Psoas muscle (tissue), 8 donors: Measurements from ENCODE around the gene BIRC5. TPM values are rescaled to one million over a fixed set of nuclear protein-coding genes. Genes with fewer than 3 reads are reported as not detected.

ENCODE experiments used
- ATAC-seq, 4 donors: fragments of 200-7000 bp; cut with Tn5 transposase; one replicate each; pipeline ENCODE4 v1.9.1; 2020; ENCODE audit warnings: moderate library complexity in 3 of 4, mild to moderate bottlenecking in 2 of 4
- DNase-seq, 2 donors: peaks; one replicate each; pipeline ENCODE4 v3.0.0-alpha.2; 2020
- H3K27ac ChIP-seq: fragments of 200-600 bp; one replicate; pipeline ENCODE4 v1.8.0; 2022
- H3K27me3 ChIP-seq, 3 donors: fragments of 200-600 bp in 1 of 3; one replicate each; pipeline versions ENCODE4 v1.6.1 to v1.8.0; 2013 to 2022; ENCODE audit warnings: low read length in 2 of 3, mild to moderate bottlenecking in 2 of 3, moderate library complexity in 1 of 3; ENCODE audit not compliant: insufficient read depth in 3 of 3
- H3K36me3 ChIP-seq, 2 donors: fragments of 200-600 bp in 1 of 2; one replicate each; pipeline versions ENCODE4 v1.6.1 to v1.8.0; 2013 to 2022; ENCODE audit warnings: low read depth in 1 of 2, mild to moderate bottlenecking in 1 of 2, moderate library complexity in 1 of 2; ENCODE audit not compliant: insufficient read depth in 1 of 2
- H3K4me1 ChIP-seq: fragments of 200-600 bp; one replicate; pipeline ENCODE4 v1.8.0; 2022
- H3K4me3 ChIP-seq: fragments of 200-600 bp; one replicate; pipeline ENCODE4 v1.8.0; 2022; ENCODE audit warnings: mild to moderate bottlenecking
- H3K9me3 ChIP-seq: fragments of 200-600 bp; one replicate; pipeline ENCODE4 v1.8.0; 2022
- CTCF ChIP-seq: fragments of 200-600 bp; IDR thresholded peaks from one replicate; pipeline ENCODE4 v1.8.0; 2022; ENCODE audit warnings: antibody characterized with exemption
- WGBS, 3 donors: extraction: QIAGEN DNeasy Blood & Tissue Kit; methylation state at CpG; one replicate each; pipeline versions ENCODE4 v1.1.6 to v1.1.7; 2013; 5-methylcytosine and 5-hydroxymethylcytosine counted together
- intact Hi-C, 2 donors: fragments of 100-400 bp; cut with DNase I; formaldehyde crosslinking; loops; one replicate each; pipeline versions ENCODE4 v1.11.0 to v1.14.2; 2022
- long read RNA-seq, 2 donors: library from polyadenylated mRNA; unstranded; transcript quantifications; one replicate each; pipeline ENCODE4 v2.0.0, GENCODE V29; 2021
- polyA plus RNA-seq, 3 donors: library from polyadenylated mRNA; stranded (reverse); fragments of 200-250 nt; gene quantifications; one replicate each; pipeline ENCODE4 v1.2.3, GENCODE V29; 2013
- total RNA-seq, 4 donors: library from RNA; stranded (reverse); fragmentation: NEBNext Ultra II Directional in 2 of 4; extraction: Animal tissue kit (Norgen Biotek cat#: 25700) in 2 of 4; gene quantifications; one replicate each; pipeline versions ENCODE4 v1.2.1 to v1.2.4, GENCODE V29; 2021 to 2023
- donor health status: healthy with polysubstance abuse.
- donor health status: DM: no; HTN: no; CAD: no; lungs with moderate emphysema.
- donor health status: Bipolar disorder and iron deficiency.
- donor health status: healthy.
- donor health status: DM: yes; HTN: yes; CAD: no.
- donor health status: DM: no; HTN: no; CAD: no.
- donor health status: DM: no; HTN: no; CAD: no.
- donor health status: DM: yes; HTN: yes; CAD: no.

Gene BIRC5
- total RNA-seq (under 1 TPM in 2 of 4 donors, not detected in 2; 0.12 to 0.34 TPM), polyA plus RNA-seq (under 1 TPM; 0.06 to 0.96 (median 0.23) TPM)
- long read RNA-seq, donor 1: 0 reads
- long read RNA-seq, donor 2: 0 reads

DNA sequence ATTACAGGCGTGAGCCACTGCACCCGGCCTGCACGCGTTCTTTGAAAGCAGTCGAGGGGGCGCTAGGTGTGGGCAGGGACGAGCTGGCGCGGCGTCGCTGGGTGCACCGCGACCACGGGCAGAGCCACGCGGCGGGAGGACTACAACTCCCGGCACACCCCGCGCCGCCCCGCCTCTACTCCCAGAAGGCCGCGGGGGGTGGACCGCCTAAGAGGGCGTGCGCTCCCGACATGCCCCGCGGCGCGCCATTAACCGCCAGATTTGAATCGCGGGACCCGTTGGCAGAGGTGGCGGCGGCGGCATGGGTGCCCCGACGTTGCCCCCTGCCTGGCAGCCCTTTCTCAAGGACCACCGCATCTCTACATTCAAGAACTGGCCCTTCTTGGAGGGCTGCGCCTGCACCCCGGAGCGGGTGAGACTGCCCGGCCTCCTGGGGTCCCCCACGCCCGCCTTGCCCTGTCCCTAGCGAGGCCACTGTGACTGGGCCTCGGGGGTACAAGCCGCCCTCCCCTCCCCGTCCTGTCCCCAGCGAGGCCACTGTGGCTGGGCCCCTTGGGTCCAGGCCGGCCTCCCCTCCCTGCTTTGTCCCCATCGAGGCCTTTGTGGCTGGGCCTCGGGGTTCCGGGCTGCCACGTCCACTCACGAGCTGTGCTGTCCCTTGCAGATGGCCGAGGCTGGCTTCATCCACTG, at the start of gene BIRC5:
Gene BIRC5, plus strand, starts transcription at position 238 of the 690 bp plus-strand sequence. Its CDS starts 64 bp downstream, at position 302.
- H3K4me3 ChIP-seq: peak within 1 kb of the TSS; percentile 62
- intact Hi-C loops: no loop called here
- H3K4me1 ChIP-seq: no peaks in the 10 kb centered on the region
- H3K9me3 ChIP-seq: no peaks in the 10 kb centered on the region
- no peak for TF ChIP-seq CTCF
- no peaks in the 10 kb centered on the region for H3K36me3 ChIP-seq
- H3K27ac ChIP-seq: no peak within 1 kb of the TSS
- WGBS, 3 donors: 0 to 1% (median 0%) methylated on average over 55 to 60 of the region's 60 CpGs
- no peaks in the 10 kb centered on the region for H3K27me3 ChIP-seq
- peak; percentile 90 to 94 for DNase-seq
- peak; percentile 99 to 100 (median 100) for ATAC-seq

GRCh38 chr17:78164748-78165607, 49.1 kb upstream of the BIRC5 start:
- Histone ChIP-seq H3K4me3 (no peak overlapping the region), H3K27me3 (no peaks in the 10 kb centered on the region), H3K9me3 (no peaks in the 10 kb centered on the region), H3K27ac (no peak overlapping the region), H3K36me3 (no peaks in the 10 kb centered on the region), H3K4me1 (peaks cover 4% of the 10 kb centered on the region)
- ATAC-seq: no peak
- intact Hi-C loops: no loop called here
- 84 to 93% (median 89%) methylated on average over 16 of the region's 16 CpGs for WGBS, 3 donors
- no peak for DNase-seq
- TF ChIP-seq CTCF: no peak

DNA sequence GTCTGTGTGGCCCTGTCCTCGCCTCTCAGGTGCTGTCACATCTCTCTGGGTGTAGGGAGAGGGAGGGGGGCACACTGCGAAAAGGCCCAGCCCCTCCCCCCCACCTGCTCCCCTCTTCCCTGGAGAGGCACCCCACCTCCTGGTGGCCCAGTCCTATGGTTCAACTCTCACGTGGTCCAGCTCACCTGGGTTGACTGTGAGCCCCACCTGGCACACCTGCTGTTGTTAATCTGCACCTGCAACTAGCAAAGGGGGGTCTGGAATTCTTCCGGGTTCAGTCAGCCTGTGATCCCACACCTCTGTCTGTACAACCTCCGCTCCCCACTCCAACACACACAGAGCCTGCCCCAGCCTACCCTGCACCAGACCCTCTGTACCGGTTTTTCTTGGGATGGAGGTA, 47.6 kb upstream of the BIRC5 start:
- Histone ChIP-seq H3K9me3 (no peaks in the 10 kb centered on the region), H3K36me3 (peaks cover 0 to 9% of the 10 kb centered on the region in 2 donors), H3K27ac (no peak overlapping the region), H3K4me1 (peaks cover 15% of the 10 kb centered on the region), H3K27me3 (no peaks in the 10 kb centered on the region), H3K4me3 (no peak overlapping the region)
- intact Hi-C loops: no loop called here
- ATAC-seq (no peak), DNase-seq (no peak)
- TF ChIP-seq CTCF: no peak
- 70 to 84% (median 81%) methylated on average over 6 of the region's 6 CpGs for WGBS, 3 donors

DNA sequence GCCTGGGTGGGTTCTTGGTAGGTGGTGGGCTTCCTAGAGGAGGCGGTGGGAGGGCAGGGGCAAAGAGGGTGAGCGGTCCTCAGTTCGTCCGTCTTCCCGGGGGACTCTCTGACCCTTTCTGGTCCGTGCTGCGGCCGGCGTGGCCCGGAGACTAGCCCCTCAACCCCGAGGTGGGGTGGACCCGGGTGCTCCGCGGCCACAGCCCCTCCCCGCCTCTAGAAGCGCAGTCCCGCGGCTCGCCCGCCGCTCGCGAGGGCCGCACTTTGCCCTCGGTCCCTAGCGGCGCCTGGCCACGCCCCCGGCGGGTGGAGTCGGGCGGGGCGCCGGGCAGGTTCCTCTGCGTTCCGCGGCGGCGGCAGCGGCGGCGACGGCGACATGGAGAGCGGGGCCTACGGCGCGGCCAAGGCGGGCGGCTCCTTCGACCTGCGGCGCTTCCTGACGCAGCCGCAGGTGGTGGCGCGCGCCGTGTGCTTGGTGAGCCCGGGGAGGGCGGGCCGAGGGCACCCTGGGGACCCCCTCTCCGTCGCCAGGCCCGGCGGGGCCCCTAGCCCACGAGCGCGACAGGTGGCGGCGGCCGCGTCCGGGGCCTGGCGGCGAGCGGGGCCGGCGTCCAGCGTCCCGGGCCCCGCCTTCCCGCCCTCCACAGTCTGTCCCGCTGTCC, 45.7 kb upstream of the BIRC5 start, which contains the start of gene SYNGR2:
Gene SYNGR2, plus strand, starts transcription at position 340 of the 661 bp plus-strand sequence. Its CDS starts 36 bp downstream, at position 376.
- WGBS, 3 donors: 1 to 4% (median 1%) methylated on average over 14 to 84 of the region's 84 CpGs
- Histone ChIP-seq H3K4me1 (peaks cover 34% of the 10 kb centered on the region), H3K36me3 (peaks cover 0 to 22% of the 10 kb centered on the region in 2 donors), H3K9me3 (no peaks in the 10 kb centered on the region), H3K27ac (peak within 1 kb of the TSS; percentile 93), H3K4me3 (peak within 1 kb of the TSS; percentile 83), H3K27me3 (no peaks in the 10 kb centered on the region)
- intact Hi-C loops: no loop called here
- DNase-seq: peak; percentile 88 to 92
- no peak for TF ChIP-seq CTCF
- ATAC-seq: peak; percentile 70 to 81 (median 78)
